HG03159 (cell line): ENCODE results near the gene SPG21.
"Not testable (repeated sequence)": the region's sequence is repeated elsewhere in the genome, so short reads cannot be mapped to it uniquely, and the experiment has no call there.

ENCODE experiments used
- ATAC-seq: cut with Tn5 transposase; IDR thresholded peaks from one replicate; pipeline ENCODE4 v1.9.1; 2021; ENCODE audit warnings: mild to moderate bottlenecking, moderate library complexity; ENCODE audit not compliant: unreplicated experiment

The SPG21 gene, protein sequence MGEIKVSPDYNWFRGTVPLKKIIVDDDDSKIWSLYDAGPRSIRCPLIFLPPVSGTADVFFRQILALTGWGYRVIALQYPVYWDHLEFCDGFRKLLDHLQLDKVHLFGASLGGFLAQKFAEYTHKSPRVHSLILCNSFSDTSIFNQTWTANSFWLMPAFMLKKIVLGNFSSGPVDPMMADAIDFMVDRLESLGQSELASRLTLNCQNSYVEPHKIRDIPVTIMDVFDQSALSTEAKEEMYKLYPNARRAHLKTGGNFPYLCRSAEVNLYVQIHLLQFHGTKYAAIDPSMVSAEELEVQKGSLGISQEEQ

DNA sequence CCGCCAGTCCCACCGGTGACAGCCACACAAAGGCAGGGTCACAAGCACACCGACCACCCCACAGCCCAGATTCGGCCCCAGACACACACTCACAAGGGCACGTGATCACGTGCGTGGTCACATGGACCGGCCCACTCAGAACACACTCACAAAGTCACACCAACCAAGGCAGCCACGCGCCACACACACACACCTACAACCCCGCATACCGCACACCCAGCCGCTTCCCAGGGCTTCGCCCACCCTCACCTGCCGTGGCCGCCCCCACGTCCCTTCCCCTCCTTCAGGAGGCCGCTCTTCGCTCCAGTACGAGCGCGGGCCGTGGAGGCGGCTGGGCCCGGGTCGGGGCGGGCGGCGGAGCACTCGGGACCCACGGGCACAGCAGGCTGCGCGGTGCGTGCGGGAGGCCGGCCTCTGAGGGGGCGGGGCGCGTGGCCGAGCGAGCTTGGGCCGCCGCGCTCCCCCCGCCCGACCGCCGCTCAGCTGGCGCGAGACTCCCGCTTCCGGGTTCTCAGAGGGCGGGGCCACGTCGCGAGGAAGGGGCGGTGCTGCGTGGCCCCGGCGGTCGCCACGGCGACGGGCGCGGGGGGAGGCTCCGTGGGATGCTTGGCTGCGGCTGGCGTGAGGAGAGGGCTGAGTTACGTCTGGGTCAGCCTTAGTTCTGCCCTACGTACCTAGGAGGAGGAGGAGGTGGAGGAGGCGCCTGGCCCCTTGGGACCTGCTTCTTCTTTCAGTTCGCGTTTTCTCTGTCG is at the start of gene SPG21:
Gene SPG21, minus strand, starts transcription at position 499 of the 752 bp plus-strand sequence. CDS start 6,345 bp downstream, outside the sequence.
- ATAC-seq = peak; percentile 95

- no peak for ATAC-seq
Observed at GRCh38 chr15:65038836-65039235, 49.1 kb upstream of the SPG21 start.

GRCh38 chr15:65038428-65038827 is 48.7 kb upstream of the SPG21 start:
- ATAC-seq = no peak

DNA sequence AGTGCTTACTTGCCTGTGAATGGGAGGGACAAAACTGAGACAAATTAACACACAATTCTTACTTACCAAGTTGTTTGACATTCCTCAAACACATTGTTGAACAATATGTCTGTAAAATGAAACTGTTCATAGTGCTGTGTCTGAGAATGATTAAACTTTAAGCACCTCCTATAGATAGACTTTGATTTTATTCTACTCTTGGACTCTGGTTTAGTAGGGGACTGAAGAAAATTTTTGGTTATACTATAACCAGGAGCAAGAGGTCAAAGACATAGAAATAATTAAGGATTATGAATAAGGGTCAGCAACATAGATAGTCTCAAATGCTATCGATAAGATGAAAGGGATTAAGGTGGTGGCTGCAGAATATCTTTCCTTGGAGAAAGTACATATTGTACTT is 47.6 kb upstream of the SPG21 start:
- no peak for ATAC-seq

GRCh38 chr15:65034719-65035118 is 45.0 kb upstream of the SPG21 start:
- no peak for ATAC-seq

GRCh38 chr15:65033659-65034269 is 44.0 kb upstream of the SPG21 start:
- ATAC-seq = no peak

- no peak for ATAC-seq
Observed at GRCh38 chr15:65032801-65033537, 43.3 kb upstream of the SPG21 start.

GRCh38 chr15:65029736-65030208 is 40.1 kb upstream of the SPG21 start:
- ATAC-seq = no peak

- ATAC-seq = peak; percentile 65
Observed at GRCh38 chr15:65028921-65029735, 39.4 kb upstream of the SPG21 start, which contains the start of gene MTFMT. TSS of gene MTFMT (minus strand) at chr15:65029639. CDS start at chr15:65029613, 26 bp downstream.

GRCh38 chr15:65028338-65028737 is 38.6 kb upstream of the SPG21 start:
- no peak for ATAC-seq

DNA sequence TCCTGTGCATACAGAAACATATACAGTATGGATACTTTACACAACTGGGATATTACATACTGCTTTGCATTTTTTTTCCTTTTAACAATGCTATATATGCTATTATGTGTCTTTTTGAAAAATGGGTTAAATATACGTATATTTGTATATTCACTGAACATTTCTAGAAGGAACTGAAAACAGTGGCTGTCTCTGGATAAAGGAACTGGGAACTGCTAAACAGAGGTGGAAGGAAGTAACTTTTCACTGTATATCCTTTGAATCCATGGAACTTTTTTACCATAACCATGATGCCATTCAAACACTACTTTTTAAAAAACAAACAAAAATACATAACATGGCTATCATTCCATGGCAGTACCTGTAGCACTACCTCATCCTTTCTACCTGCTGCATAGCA is 37.9 kb upstream of the SPG21 start:
- no peak for ATAC-seq

GRCh38 chr15:65026756-65027155 is 37.0 kb upstream of the SPG21 start:
- ATAC-seq = no peak

DNA sequence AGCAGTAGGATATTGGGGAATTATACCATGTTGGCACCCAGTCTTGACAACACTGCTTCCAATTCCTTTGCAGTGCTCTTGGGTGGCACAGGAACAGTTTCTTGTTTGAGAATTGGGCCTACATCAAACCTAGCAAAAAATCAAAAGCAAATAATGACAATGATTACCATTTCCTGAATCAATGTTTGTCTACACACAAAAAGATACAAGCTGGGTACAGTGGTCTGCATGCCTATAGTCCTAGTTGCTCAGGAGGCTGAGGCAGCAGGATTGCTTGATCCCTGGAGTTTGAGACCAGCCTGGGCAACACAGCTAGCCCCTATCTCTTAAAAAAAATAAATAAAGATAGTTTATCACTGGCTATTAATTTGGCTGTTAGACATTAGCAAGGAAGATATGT is 31.8 kb upstream of the SPG21 start:
- no peak for ATAC-seq

DNA sequence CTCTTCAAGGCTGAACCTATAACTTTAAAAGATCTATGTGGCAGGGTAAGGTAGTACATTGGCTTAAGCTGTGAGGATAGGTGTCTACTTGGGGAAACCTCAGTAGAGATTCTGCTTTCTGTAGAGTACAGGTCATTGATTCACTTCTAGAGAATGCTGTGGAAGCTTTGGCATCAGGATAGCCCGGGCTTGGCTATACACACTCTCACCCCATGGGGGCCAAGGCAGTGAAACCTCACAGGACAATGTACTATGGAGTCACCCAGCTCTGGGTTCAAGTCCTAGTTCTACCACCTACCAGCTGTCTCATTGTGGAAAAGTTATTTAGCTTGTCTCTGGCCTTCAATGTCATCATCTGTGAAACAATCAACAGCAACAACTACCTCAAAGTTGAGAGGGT is 30.7 kb upstream of the SPG21 start:
- ATAC-seq = no peak

GRCh38 chr15:65011198-65011597 is 21.5 kb upstream of the SPG21 start:
- not testable (repeated sequence) for ATAC-seq

DNA sequence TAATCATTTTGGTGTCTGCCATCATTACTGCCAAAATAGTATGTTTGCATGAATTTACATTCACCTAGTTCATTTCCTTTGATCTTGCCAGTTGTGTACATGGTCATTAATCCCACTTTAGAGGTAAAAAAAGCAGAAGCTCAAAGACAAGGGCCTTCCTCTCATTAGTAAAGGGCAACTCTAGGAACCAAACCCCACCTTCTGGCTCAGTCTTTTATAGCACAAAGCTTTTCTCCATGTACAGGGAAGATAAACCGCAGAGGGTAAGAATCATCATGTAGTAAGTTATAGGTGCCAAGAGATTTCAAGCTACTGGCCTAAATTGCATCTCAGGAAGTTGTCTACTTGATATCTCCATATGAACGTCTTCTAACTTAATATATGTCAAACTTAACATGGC is 19.3 kb upstream of the SPG21 start:
- ATAC-seq = no peak

DNA sequence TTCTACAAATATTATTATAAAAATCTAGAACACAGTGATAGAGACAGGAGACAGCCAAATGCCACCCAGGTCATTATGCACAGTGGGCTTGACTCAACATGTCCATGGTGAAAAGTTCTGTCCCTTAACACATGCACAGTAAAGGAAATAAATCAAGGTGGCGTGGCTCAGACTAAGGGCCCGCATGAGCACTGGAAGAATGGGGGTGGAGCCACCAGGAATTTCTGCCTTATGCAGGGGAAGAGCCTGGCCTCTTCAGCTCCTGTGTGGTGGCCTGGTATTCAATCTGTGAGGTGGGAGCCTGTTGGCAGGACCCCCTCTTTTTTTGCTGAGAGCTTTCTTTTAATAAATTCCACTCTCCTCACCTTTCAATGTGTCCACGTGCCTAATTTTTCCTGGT is 17.2 kb upstream of the SPG21 start:
- no peak for ATAC-seq

DNA sequence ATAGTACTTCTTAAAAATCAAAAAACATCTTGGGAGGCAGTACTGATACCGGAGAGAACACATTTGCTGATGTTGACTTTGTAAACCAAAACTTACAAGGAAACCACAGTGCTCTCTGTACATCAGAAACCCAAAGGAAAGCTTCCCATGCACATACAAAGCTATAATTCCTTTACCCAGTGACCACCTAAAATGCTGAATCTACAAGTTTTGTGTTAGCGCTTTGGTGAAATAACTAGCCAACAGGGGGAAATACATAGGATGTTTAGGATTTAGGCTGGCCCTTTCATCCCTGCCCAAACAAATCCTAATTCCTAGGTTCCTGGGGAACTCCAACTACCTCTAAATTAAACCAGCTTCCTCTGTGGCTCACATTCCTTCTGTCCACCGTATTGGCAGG is 15.3 kb upstream of the SPG21 start:
- ATAC-seq = no peak

DNA sequence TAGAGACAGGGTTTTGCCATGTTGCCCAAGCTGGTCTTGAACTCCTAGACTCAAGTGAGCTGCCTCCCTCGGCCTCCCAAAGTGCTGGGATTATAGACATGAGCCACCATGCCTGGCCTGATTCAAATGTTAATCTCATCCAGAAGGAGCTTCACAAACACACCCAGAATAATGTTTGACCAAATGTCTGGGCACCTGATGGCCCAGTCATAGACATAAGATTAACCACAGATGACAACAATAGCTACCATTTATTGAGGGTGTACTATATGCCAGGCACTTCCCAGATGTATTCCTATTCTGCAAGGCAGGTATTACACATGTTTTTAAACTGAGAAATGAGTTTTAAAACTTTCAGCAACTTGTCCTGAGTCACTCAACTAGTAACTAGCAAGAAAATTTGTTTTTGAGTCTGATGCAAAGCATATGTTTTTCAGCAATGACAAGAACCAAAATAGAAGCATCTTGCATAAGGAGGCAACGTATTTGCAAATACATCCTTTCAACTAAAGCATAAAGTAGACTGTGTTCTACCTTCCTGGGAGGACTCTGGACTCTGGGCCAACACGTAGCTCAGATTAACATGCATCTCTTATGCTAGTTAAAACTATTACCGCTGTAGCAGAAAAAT is 8.1 kb upstream of the SPG21 start:
- no peak for ATAC-seq

DNA sequence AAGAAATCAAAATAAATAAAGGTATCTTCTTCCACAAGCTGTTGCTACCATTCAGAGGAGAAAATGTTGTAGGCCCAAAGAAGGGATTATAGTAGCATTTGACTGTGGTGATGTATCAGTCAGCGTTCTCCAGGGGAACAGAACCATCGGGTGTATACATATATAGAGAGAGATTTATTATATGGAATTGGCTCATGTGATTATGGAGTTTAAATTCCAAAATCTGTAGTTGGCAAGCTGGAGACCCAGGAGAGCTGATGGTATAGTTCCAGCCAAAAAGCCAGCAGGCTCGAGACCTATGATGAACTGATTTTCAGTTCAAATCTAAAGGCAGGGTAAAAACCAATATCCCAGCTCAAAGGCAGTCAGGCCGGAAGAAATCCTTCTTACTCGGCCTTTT is 7.4 kb upstream of the SPG21 start:
- ATAC-seq = no peak
